ENCODE measurements around the gene COQ6.

The COQ6 gene

DNA sequence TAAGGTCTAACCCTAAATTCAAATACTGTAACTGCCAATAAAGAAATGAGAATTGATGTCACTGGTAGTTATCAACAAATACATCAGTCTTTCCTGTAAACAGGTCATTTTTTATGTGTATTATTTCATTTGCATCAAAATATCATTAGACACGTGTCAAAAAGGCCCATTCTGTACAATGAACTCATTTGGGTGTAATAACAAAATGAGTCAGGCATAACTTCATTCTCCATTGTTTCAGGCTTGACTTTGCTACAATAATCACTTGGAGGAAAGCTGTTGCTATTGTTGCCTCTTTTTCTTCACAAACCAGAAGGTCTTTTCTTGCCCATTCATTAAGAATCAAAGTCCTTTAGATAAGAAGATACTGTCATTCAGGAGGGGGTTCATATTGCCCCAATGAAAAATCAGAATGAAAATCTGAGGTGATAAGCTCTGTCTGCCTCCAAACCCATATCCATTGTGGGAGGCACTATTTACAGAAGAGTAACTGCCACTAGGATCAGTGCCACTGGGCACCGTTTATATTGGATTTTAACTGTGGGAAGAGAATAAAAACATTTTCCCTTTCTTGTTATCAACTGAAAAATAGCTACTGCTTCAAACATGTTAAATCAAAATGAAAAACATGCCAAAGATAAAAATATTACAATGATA is 58.9 kb downstream of the COQ6 start:
- Histone ChIP-seq H3K36me3 (ENCODE audit: control insufficient read depth, insufficient read depth, low read length, severe bottlenecking) (peaks cover 41% of the 10 kb centered on the region), H3K9ac (ENCODE audit: low read length) (no peak overlapping the region), H3K4me3 (ENCODE audit: low read length) (no peak overlapping the region), H3K9me3 (ENCODE audit: control insufficient read depth, low read length) (no peaks in the 10 kb centered on the region), H3K4me1 (ENCODE audit: control insufficient read depth, insufficient read depth, low read length) (peaks cover under 1% of the 10 kb centered on the region), H3K27me3 (replicated peaks; ENCODE audit: control insufficient read depth, insufficient read depth, low read length) (no peaks in the 10 kb centered on the region)
- DNase-seq (ENCODE audit: low read depth) = no peak
